ENCODE measurements around the gene CTH. TPM values are rescaled to one million over a fixed set of nuclear protein-coding genes. Genes with fewer than 3 reads are reported as not detected.

Gene CTH
- total and polyA plus RNA-seq, 12 donors, result 0.97 to 65.0 (median 5.4) TPM

- WGBS, 4 donors, result 80 to 89% (median 85%) methylated on average over 5 of the region's 5 CpGs
- Histone ChIP-seq H3K27me3 (no peaks in the 10 kb centered on the region), H3K27ac (no peak overlapping the region), H3K9me3 (replicated peaks in 1 of 3) (no peaks in the 10 kb centered on the region), H3K4me1 (replicated peaks in 1 of 2) (no peaks in the 10 kb centered on the region), H3K36me3 (replicated peaks in 1 of 2) (no peaks in the 10 kb centered on the region), H3K4me3 (no peak overlapping the region)
- DNase-seq, result no peak
- TF ChIP-seq CTCF (IDR thresholded peaks at IDR 0.05) (no peak), POLR2A (IDR thresholded peaks at IDR 0.05) (no peak)
- intact Hi-C loops (cut with DNase I), result no loop called here
These were observed 23.6 kb upstream of the CTH start for GRCh38 chr1:70387507-70387906.

GRCh38 chr1:70392626-70393025, 18.4 kb upstream of the CTH start:
- no peaks in the 10 kb centered on the region for H3K36me3 ChIP-seq (replicated peaks in 1 of 2)
- no peak for DNase-seq
- H3K9me3 ChIP-seq (replicated peaks in 1 of 3), result no peaks in the 10 kb centered on the region
- no peaks in the 10 kb centered on the region for H3K27me3 ChIP-seq
- TF ChIP-seq POLR2A (IDR thresholded peaks at IDR 0.05) (no peak), CTCF (IDR thresholded peaks at IDR 0.05) (no peak)
- H3K4me1 ChIP-seq (replicated peaks in 1 of 2), result no peaks in the 10 kb centered on the region
- no peak overlapping the region for H3K4me3 ChIP-seq
- intact Hi-C loops (cut with DNase I), result no loop called here
- H3K27ac ChIP-seq, result no peak overlapping the region

GRCh38 chr1:70396607-70397006, 14.5 kb upstream of the CTH start:
- no peaks in the 10 kb centered on the region for H3K9me3 ChIP-seq (replicated peaks in 1 of 3)
- H3K4me3 ChIP-seq, result no peak overlapping the region
- DNase-seq, result no peak
- no peaks in the 10 kb centered on the region for H3K36me3 ChIP-seq (replicated peaks in 1 of 2)
- H3K27ac ChIP-seq, result no peak overlapping the region
- no peaks in the 10 kb centered on the region for H3K4me1 ChIP-seq (replicated peaks in 1 of 2)
- no peaks in the 10 kb centered on the region for H3K27me3 ChIP-seq
- 60 to 77% (median 72%) methylated on average over 2 of the region's 2 CpGs for WGBS, 4 donors
- TF ChIP-seq CTCF (IDR thresholded peaks at IDR 0.05), result no peak
- no peak for TF ChIP-seq POLR2A (IDR thresholded peaks at IDR 0.05)
- intact Hi-C loops (cut with DNase I), result no loop called here

- no peak overlapping the region for H3K4me3 ChIP-seq
- H3K27me3 ChIP-seq, result no peaks in the 10 kb centered on the region
- intact Hi-C loops (cut with DNase I), result no loop called here
- H3K36me3 ChIP-seq (replicated peaks in 1 of 2), result no peaks in the 10 kb centered on the region
- no peak overlapping the region for H3K27ac ChIP-seq
- TF ChIP-seq CTCF (IDR thresholded peaks at IDR 0.05) (no peak), POLR2A (IDR thresholded peaks at IDR 0.05) (no peak)
- DNase-seq, result no peak
- H3K9me3 ChIP-seq (replicated peaks in 1 of 3), result no peaks in the 10 kb centered on the region
- H3K4me1 ChIP-seq (replicated peaks in 1 of 2), result no peaks in the 10 kb centered on the region
- WGBS, 4 donors, result 82 to 83% (median 83%) methylated on average over 7 of the region's 7 CpGs
These were observed 14.1 kb upstream of the CTH start for GRCh38 chr1:70397013-70397412.

All from adrenal gland (tissue), 12 donors.